RPMI8226 (cell line): ENCODE measurements around the gene SLC35E3.
"Not testable (repeated sequence)": the region's sequence is repeated elsewhere in the genome, so short reads cannot be mapped to it uniquely, and the experiment has no call there.

ENCODE experiments used
- DNase-seq: peaks from one replicate; pipeline ENCODE4 v3.0.0-alpha.2; 2015

Gene SLC35E3

DNA sequence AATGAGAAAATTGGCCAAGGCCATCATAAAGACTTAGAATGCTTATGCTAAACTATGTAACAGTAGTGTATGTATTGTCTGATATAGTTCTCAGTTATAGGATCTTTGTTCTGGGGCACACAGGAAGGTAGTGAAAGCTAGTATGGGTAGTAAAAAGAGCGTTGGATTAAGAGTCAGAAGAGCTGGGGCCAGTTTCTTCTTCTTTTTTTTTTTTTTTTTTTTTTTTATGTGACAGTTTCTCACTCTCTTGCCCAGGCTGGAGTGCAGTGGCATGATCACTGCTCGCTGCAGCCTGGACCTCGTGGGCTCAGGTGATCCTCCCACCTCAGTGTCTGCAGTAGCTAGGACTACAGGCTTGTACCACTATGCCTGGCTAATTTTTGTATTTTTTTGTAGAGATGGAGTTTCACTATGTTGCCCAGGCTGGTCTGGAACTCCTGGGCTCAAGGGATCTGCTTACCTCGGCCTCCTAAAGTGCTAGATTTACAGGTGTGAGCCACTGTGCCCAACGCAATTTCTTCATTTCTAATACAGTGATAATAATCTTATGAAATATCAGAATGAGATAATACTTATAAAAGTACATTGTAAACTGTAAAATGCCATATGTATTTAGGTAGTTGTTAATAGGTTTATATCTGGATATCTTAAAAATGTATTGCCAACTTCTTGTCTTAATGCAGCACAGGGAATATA, 69.4 kb downstream of the SLC35E3 start:
- DNase-seq, result no peak

DNA sequence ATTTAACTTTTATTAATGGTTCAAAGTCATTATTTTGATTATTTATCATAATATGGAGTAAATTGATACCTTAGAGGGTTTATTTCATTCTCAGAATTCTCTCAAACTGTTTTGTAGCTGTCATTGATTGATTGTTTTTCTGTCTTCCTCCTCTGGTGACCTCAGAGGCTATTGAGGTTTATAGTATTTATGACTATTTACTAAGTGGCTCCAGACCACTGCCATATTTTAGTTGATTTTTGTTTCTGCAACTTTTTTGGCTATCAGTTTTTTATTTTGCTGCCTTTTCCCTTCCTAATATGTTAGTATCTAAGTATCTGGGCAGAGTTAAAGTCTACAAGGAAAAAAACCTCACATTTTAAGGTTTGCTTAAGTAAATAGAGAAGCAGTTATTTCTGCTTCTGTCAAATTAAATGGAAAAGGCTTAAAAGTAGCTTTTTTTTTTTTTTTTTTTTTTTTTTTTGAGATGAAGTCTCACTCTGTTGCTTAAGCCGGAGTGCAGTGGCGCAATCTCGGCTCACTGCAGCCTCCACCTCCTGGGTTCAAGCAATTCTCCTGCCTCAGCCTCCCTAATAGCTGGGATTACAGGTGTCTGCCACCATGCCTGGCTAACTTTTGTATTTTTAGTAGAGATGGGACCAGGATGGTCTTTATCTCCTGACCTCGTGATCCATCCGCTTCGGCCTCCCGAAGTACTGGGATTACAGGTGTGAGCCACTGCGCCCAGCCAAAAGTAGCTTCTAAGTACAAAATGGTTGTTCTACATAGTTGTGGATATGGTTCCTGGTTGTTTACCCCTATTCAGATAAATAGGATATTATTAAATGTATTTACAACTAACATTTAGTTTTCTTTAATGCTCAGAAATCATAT, 70.2 kb downstream of the SLC35E3 start:
- DNase-seq, result no peak

DNA sequence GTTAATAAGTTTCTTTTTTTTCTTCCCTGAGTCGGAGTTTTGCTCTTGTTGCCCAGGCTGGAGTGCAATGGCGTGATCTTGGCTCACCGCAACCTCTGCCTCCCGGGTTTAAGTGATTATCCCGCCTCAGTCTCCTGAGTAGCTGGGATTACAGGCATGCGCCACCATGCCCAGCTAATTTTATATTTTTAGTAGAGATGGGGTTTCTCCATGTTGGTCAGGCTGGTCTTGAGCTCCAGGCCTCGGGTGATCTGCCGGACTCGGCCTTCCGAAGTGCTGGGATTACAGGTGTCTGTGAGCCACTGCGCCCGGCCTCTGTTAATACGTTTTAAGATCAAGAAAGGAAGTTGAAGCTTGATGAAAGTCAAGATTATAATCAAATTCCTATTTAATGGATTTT, 73.5 kb downstream of the SLC35E3 start:
- not testable (repeated sequence) for DNase-seq

DNA sequence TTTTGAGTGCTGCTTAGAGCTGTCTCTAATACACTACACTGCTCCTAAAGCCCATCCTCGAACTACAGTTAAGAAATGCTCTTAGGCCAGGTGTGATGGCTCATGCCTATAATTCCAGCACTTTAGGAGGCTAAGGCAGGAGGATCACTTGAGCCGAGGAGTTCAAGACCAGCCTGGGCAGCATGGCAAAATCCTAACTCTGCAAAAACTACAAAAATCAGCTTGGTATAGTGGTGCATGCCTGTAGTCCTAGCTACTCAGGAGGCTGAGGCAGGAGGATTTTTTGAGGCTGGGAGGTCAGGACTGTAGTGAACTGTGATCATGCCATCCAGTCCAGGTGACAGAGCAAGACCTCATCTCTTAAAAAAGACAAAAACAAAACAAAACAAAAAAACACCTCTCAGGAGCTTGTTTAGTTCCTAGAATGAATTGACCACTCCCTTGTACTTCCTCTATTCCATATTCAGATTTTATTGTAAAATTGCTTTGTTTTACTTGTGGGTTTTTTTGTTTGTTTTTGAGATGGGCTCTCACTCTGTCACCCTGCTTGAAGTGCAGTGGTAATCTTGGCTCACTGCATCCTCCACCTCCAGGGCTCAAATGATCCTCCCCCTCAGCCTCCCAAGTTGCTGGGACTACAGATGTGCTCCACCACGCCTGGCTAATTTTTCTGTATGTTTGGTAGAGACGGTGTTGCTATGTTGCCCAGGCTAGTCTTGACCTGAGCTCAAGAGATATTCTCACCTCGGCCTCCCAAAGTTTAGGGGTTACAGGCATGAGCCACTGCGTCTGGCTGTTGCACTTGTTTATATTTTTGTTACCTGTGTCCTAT, 75.6 kb downstream of the SLC35E3 start:
- DNase-seq, result no peak

DNA sequence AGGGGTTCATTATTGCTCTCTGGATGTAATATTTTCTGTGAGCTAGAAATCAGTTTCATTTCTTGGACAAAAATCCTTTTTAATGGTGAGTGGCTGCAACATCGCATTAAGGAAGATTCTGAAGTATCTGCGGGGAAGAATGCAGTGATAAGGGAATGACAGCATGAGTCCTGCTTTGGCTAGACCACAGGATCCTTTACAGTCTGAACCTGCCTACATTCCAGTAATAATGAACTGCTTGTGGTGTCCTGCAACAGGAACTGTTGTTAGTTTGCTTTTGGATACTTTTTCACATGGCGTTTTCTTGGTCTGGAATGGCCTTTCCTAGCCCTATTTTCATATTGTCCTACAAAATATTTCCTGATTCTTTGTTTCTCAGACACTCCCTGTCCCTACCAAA, 77.7 kb downstream of the SLC35E3 start:
- DNase-seq, result no peak

DNA sequence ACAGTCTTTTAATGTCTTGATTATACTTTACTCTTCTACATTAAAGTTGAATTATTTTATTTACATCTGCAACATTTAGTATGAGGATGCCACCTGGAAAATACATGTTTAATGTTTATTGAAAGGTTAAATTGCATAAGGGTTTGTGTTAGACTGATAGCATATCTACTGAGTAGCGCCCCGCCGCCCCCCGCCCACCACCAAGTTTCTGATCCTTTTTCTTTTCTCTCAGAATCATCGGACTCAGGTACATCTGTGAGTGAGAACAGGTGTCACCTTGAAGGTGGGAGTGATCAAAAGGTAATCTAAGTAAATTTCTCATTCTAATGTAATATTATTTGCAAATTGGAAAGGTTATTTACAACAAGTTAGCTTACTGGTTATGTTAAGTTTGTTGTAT, 78.2 kb downstream of the SLC35E3 start:
- no peak for DNase-seq

DNA sequence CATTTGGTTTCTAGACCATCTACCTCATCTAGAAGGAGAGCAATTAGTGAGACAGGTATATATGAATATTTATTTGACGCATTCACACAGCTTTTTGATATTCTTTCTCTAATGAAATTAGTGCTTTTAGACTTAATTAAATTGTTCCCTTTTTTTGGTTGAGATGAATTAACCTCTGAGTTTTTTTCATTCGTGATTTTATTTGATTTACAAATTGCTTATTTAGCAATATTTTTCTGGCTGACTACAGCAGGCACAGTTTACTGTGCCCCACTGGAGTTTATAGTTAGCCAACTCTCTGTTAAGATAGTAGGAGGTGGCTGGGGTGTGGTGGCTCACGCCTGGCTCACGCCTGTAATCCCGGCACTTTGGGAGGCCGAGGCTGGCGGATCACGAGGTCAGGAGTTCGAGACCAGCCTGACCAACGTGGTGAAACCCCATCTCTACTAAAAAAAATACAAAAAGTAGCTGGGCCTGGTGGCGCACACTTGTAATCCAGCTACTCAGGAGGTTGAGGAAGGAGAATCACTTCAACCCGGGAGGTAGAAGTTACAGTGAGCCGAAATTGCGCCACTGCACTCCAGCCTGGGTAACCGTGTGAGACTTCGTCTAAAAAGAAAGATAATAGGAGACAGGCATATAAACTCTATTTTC, 78.7 kb downstream of the SLC35E3 start:
- DNase-seq, result no peak

DNA sequence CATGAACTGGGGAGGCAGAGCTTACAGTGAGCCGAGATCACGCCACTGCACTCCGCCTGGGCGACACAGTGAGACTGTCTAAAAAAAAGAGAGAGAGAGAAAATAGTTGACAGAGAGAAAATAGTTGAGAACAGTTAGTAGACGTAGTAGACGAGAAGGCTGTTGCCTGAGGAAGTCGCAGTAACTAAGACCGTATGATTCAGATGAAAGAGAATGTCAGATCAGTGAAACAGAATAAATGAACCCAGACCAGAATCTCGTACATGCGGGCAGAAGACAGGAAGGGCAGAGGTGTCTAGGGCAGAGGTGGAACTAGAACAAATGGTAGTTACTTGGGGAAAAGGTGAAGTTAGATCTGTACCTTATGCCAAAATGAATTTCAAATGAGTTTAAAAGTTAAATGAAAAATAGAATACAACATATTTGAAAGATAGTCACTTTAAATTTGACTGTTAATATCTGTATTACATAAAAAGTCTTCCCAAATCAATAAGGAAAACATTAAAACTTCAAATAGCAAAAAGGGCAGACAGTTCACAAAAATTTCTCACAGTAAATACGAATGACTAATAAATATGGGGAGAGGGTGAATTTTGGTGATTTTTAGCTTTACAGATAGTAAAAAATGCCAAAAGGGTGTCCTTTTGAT, 79.7 kb downstream of the SLC35E3 start:
- no peak for DNase-seq

DNA sequence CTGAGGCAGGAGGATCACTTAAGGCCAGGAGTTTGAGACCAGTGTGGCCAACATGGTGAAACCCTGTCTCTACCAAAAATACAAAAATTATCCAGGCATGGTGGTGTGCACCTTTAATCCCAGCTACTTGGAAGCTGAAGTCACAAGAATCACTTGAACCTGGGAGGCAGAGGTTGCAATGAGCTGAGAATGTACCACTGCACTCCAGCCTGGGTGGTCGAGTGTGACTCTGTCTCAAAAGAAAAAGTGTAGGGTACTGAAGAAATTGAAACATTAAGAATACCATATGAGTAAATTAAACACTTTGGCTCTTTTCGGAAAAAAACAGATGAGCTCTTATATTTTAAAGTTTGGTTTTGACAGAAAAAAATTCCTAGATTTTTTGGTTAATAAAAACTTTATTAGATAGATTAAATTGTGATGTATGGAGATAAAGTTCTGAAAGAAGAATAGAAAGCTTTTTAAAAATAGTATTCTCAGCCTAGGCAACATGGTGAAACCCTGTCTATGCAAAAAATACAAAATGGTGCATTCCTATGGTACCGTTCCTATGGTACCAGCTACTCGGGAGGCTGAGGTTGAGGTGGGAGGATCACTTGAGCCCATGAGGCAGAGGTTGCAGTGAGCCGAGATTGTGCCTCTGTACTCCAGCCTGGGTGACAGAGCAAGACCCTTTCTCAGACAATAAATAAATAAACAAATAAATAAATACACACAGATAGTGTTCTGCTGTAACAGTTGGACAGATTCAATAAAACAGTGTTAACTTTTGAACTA, 82.1 kb downstream of the SLC35E3 start:
- no peak for DNase-seq

DNA sequence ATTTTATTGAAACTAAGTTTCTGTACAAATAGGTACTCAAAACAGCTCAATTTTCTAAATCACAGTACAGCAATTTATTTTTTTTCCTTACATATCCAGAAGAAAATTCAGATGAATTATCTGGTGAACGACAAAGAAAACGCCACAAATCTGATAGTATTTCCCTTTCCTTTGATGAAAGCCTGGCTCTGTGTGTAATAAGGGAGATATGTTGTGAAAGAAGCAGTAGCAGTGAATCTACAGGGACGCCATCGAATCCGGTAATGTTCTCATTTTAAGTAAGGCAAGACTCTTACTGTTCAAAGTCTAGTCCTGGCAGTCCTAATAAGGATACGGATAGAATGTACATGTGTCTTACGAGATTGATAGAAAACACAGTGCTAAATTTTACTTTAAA, 82.7 kb downstream of the SLC35E3 start:
- DNase-seq, result no peak
